GM23338 (cell line): ENCODE data around the gene BLOC1S1. TPM values are rescaled to one million over a fixed set of nuclear protein-coding genes. Genes with fewer than 3 reads are reported as not detected.
A peak's percentile ranks its signal among the peaks of the same experiment; 100 is the strongest.

Source experiments
- ATAC-seq: fragments of 200-7000 bp; cut with Tn5 transposase; 3 replicates; pipeline ENCODE4 v1.9.1; 2020
- DNase-seq: peaks from one replicate; pipeline ENCODE4 v3.0.0-alpha.2; 2015; ENCODE audit warnings: low spot score
- H2AFZ ChIP-seq: fragments of 200-600 bp; sonication (generic); 2 replicates; pipeline ENCODE4 v1.8.0; 2016; ENCODE audit warnings: antibody characterized with exemption, mild to moderate bottlenecking, moderate library complexity
- H3F3A ChIP-seq: fragments of 200-600 bp; sonication (generic); replicated peaks from 2 replicates; pipeline ENCODE4 v1.8.0; 2017; ENCODE audit warnings: antibody characterized with exemption, mixed run types, low read depth
- H3K27ac ChIP-seq: fragments of 200-600 bp; sonication (generic); 2 replicates; pipeline ENCODE4 v1.6.1; 2016; ENCODE audit warnings: low read depth
- H3K27me3 ChIP-seq: fragments of 200-600 bp; sonication (generic); 2 replicates; pipeline ENCODE4 v1.8.0; 2016; ENCODE audit warnings: mild to moderate bottlenecking, mixed run types, moderate library complexity; ENCODE audit not compliant: insufficient read depth
- H3K36me3 ChIP-seq: fragments of 200-600 bp; sonication (generic); 2 replicates; pipeline ENCODE4 v1.8.0; 2016; ENCODE audit warnings: mild to moderate bottlenecking; ENCODE audit not compliant: insufficient read depth
- H3K4me1 ChIP-seq: fragments of 200-600 bp; sonication (generic); 2 replicates; pipeline ENCODE4 v1.8.0; 2016; ENCODE audit warnings: mild to moderate bottlenecking, moderate library complexity; ENCODE audit not compliant: insufficient read depth
- H3K4me2 ChIP-seq: fragments of 200-600 bp; sonication (generic); 2 replicates; pipeline ENCODE4 v1.7.1; 2017; ENCODE audit warnings: mixed run types
- H3K4me3 ChIP-seq: fragments of 200-600 bp; sonication (generic); 2 replicates; pipeline ENCODE4 v1.6.1; 2016; ENCODE audit warnings: mixed run types
- H3K79me2 ChIP-seq: fragments of 200-600 bp; sonication (generic); replicated peaks from 2 replicates; pipeline ENCODE4 v1.8.0; 2017; ENCODE audit warnings: mild to moderate bottlenecking; ENCODE audit not compliant: insufficient read depth
- H3K9me2 ChIP-seq: fragments of 200-600 bp; sonication (generic); 2 replicates; pipeline ENCODE4 v1.8.0; 2017; ENCODE audit not compliant: insufficient read depth
- H4K20me1 ChIP-seq: fragments of 200-600 bp; sonication (generic); replicated peaks from 2 replicates; pipeline ENCODE4 v1.8.0; 2017; ENCODE audit warnings: mild to moderate bottlenecking; ENCODE audit not compliant: insufficient read depth
- H3K27ac Mint-ChIP-seq: 2 replicates; pipeline ENCODE4 v1.8.0; 2020; ENCODE audit warnings: inconsistent platforms, mild to moderate bottlenecking, moderate library complexity, mixed read lengths
- H3K27me3 Mint-ChIP-seq: 3 replicates; pipeline ENCODE4 v1.8.0; 2022; ENCODE audit warnings: low read depth, mild to moderate bottlenecking, moderate library complexity, mixed read lengths, inconsistent platforms; ENCODE audit not compliant: insufficient read depth, poor library complexity
- H3K36me3 Mint-ChIP-seq: 3 replicates; pipeline ENCODE4 v1.8.0; 2021; ENCODE audit warnings: low read depth, mild to moderate bottlenecking, inconsistent platforms, moderate library complexity, mixed read lengths
- H3K4me1 Mint-ChIP-seq: 3 replicates; pipeline ENCODE4 v1.8.0; 2020; ENCODE audit warnings: mild to moderate bottlenecking, inconsistent platforms, mixed read lengths
- H3K4me3 Mint-ChIP-seq: 3 replicates; pipeline ENCODE4 v1.8.0; 2021; ENCODE audit warnings: moderate library complexity, mild to moderate bottlenecking, inconsistent platforms, mixed read lengths
- H3K9me3 Mint-ChIP-seq: 3 replicates; pipeline ENCODE4 v1.8.0; 2020; ENCODE audit warnings: moderate library complexity, mild to moderate bottlenecking, inconsistent platforms, mixed read lengths
- CREB1 ChIP-seq: fragments of 250-450 bp; sonication (Bioruptor Pico); IDR thresholded peaks from 2 replicates; pipeline ENCODE4 v1.5.0; 2020; ENCODE audit warnings: low read depth, mild to moderate bottlenecking, moderate library complexity
- EZH2 ChIP-seq: fragments of 200-600 bp; sonication (generic); IDR thresholded peaks from one replicate; pipeline ENCODE4 v1.8.0; 2017; ENCODE audit warnings: antibody characterized with exemption, mild to moderate bottlenecking, low read depth; ENCODE audit not compliant: unreplicated experiment
- EZH2phosphoT487 ChIP-seq: fragments of 200-600 bp; sonication (generic); IDR thresholded peaks from one replicate; pipeline ENCODE4 v1.8.1; 2018; ENCODE audit warnings: antibody characterized with exemption; ENCODE audit not compliant: unreplicated experiment
- JUNB ChIP-seq: IDR thresholded peaks from one replicate; pipeline ENCODE4 v1.6.1; 2016; ENCODE audit warnings: antibody characterized with exemption; ENCODE audit not compliant: unreplicated experiment
- NANOG ChIP-seq: IDR thresholded peaks from 2 replicates; pipeline ENCODE4 v1.6.1; 2016; ENCODE audit warnings: antibody characterized with exemption, borderline replicate concordance
- POLR2AphosphoS5 ChIP-seq: IDR thresholded peaks from 2 replicates; pipeline ENCODE4 v1.6.1; 2016; ENCODE audit warnings: antibody characterized with exemption, low read depth
- STAT1 ChIP-seq: IDR thresholded peaks from one replicate; pipeline ENCODE4 v1.6.1; 2016; ENCODE audit warnings: antibody characterized with exemption; ENCODE audit not compliant: unreplicated experiment
- ZNF114 ChIP-seq: fragments of 250-450 bp; sonication (Bioruptor Pico); IDR thresholded peaks from 2 replicates; pipeline ENCODE4 v1.5.0; 2020; ENCODE audit warnings: mild to moderate bottlenecking, moderate library complexity
- ZNF331 ChIP-seq: fragments of 250-450 bp; sonication (Bioruptor Pico); IDR thresholded peaks from 2 replicates; pipeline ENCODE4 v1.5.0; 2020; ENCODE audit warnings: low read depth, mild to moderate bottlenecking, moderate library complexity
- polyA plus RNA-seq: library from polyadenylated mRNA; unstranded; fragments of >200 nt; fragmentation: Nextera tagmentation; extraction: Ambion mirVana; gene quantifications from 2 replicates; pipeline ENCODE4 v1.2.1, GENCODE V29; 2016
- total RNA-seq: library from RNA; depleted of rRNA; stranded (reverse); fragments of >200 nt; shearing (Covaris generic); gene quantifications from 2 replicates; pipeline ENCODE4 v1.2.3, GENCODE V29; 2014
- TF ChIP-seq, protein P1 (sequence below): IDR thresholded peaks from one replicate; pipeline ENCODE4 v1.6.1; 2018; ENCODE audit warnings: antibody characterized with exemption; ENCODE audit not compliant: unreplicated experiment
- TF ChIP-seq, protein P2 (sequence below): IDR thresholded peaks from 2 replicates; pipeline ENCODE4 v1.6.1; 2016; ENCODE audit warnings: antibody characterized with exemption
- TF ChIP-seq, protein P3 (sequence below): fragments of 250-450 bp; sonication (Bioruptor Pico); IDR thresholded peaks from 2 replicates; pipeline ENCODE4 v1.5.0; 2020; ENCODE audit warnings: mild to moderate bottlenecking, moderate library complexity
- TF ChIP-seq, protein P4 (sequence below), 2 experiments: fragments of 200-600 bp in 1 of 2; sonication (generic) in 1 of 2; conservative IDR thresholded peaks; 2 replicates each; pipeline versions ENCODE4 v1.5.1 to v1.6.1; 2016 to 2017; ENCODE audit warnings: antibody characterized with exemption in 2 of 2, low read depth in 2 of 2, mild to moderate bottlenecking in 2 of 2, moderate library complexity in 1 of 2

Gene BLOC1S1
- total and polyA plus RNA-seq, 2 experiments from 2014 or later, result 68.3 to 174 TPM

DNA sequence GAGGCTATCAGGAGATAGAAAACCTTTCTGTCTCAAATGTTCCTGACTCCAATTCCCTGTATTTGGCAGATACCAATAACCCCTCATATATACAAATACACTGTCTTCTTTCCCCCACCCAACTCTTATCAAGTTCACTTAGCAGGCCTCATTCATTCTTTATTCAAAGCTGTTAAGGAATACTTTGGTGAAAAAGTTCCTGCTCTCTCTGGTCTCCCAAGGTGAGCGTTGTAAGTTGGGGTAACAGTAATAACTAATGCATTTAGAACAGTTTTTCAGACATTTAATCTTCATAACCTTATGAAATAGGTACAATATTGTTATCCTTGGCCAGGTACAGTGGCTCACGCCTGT lies 23.2 kb downstream of the BLOC1S1 start:
- Histone ChIP-seq H2AFZ (no peak overlapping the region), H3K27me3 (no peaks in the 10 kb centered on the region), H3K4me1 (peaks cover 6% of the 10 kb centered on the region; the same call in 1 of the 2 replicates), H3K4me2 (no peak overlapping the region), H3K4me3 (no peak overlapping the region), H3K36me3 (no peaks in the 10 kb centered on the region), H3K27ac (no peak overlapping the region), H3K9me2 (no peaks in the 10 kb centered on the region), H3F3A (no peaks in the 10 kb centered on the region), H4K20me1 (no peaks in the 10 kb centered on the region; the same call in 1 of the 2 replicates), H3K79me2 (peaks cover 6% of the 10 kb centered on the region)
- Mint-ChIP-seq H3K27me3 (peaks cover 17% of the 10 kb centered on the region), H3K36me3 (no peaks in the 10 kb centered on the region), H3K4me3 (peak overlapping the region; percentile 83; the same call in 2 of the 3 replicates), H3K9me3 (no peaks in the 10 kb centered on the region; the same call in 2 of the 3 replicates), H3K27ac (no peak overlapping the region), H3K4me1 (peaks cover 28% of the 10 kb centered on the region)
- DNase-seq (no peak), ATAC-seq (no peak)
- TF ChIP-seq ZNF114 (no peak), JUNB (no peak), ZNF331 (CRISPR knock-in tag) (no peak), POLR2AphosphoS5 (no peak), STAT1 (no peak), EZH2phosphoT487 (no peak), NANOG (no peak), CREB1 (no peak), EZH2 (no peak)
- TF ChIP-seq, protein P1, sequence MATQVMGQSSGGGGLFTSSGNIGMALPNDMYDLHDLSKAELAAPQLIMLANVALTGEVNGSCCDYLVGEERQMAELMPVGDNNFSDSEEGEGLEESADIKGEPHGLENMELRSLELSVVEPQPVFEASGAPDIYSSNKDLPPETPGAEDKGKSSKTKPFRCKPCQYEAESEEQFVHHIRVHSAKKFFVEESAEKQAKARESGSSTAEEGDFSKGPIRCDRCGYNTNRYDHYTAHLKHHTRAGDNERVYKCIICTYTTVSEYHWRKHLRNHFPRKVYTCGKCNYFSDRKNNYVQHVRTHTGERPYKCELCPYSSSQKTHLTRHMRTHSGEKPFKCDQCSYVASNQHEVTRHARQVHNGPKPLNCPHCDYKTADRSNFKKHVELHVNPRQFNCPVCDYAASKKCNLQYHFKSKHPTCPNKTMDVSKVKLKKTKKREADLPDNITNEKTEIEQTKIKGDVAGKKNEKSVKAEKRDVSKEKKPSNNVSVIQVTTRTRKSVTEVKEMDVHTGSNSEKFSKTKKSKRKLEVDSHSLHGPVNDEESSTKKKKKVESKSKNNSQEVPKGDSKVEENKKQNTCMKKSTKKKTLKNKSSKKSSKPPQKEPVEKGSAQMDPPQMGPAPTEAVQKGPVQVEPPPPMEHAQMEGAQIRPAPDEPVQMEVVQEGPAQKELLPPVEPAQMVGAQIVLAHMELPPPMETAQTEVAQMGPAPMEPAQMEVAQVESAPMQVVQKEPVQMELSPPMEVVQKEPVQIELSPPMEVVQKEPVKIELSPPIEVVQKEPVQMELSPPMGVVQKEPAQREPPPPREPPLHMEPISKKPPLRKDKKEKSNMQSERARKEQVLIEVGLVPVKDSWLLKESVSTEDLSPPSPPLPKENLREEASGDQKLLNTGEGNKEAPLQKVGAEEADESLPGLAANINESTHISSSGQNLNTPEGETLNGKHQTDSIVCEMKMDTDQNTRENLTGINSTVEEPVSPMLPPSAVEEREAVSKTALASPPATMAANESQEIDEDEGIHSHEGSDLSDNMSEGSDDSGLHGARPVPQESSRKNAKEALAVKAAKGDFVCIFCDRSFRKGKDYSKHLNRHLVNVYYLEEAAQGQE, result no peak
- TF ChIP-seq, protein P2, sequence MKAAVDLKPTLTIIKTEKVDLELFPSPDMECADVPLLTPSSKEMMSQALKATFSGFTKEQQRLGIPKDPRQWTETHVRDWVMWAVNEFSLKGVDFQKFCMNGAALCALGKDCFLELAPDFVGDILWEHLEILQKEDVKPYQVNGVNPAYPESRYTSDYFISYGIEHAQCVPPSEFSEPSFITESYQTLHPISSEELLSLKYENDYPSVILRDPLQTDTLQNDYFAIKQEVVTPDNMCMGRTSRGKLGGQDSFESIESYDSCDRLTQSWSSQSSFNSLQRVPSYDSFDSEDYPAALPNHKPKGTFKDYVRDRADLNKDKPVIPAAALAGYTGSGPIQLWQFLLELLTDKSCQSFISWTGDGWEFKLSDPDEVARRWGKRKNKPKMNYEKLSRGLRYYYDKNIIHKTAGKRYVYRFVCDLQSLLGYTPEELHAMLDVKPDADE, result no peak
- TF ChIP-seq, protein P3, sequence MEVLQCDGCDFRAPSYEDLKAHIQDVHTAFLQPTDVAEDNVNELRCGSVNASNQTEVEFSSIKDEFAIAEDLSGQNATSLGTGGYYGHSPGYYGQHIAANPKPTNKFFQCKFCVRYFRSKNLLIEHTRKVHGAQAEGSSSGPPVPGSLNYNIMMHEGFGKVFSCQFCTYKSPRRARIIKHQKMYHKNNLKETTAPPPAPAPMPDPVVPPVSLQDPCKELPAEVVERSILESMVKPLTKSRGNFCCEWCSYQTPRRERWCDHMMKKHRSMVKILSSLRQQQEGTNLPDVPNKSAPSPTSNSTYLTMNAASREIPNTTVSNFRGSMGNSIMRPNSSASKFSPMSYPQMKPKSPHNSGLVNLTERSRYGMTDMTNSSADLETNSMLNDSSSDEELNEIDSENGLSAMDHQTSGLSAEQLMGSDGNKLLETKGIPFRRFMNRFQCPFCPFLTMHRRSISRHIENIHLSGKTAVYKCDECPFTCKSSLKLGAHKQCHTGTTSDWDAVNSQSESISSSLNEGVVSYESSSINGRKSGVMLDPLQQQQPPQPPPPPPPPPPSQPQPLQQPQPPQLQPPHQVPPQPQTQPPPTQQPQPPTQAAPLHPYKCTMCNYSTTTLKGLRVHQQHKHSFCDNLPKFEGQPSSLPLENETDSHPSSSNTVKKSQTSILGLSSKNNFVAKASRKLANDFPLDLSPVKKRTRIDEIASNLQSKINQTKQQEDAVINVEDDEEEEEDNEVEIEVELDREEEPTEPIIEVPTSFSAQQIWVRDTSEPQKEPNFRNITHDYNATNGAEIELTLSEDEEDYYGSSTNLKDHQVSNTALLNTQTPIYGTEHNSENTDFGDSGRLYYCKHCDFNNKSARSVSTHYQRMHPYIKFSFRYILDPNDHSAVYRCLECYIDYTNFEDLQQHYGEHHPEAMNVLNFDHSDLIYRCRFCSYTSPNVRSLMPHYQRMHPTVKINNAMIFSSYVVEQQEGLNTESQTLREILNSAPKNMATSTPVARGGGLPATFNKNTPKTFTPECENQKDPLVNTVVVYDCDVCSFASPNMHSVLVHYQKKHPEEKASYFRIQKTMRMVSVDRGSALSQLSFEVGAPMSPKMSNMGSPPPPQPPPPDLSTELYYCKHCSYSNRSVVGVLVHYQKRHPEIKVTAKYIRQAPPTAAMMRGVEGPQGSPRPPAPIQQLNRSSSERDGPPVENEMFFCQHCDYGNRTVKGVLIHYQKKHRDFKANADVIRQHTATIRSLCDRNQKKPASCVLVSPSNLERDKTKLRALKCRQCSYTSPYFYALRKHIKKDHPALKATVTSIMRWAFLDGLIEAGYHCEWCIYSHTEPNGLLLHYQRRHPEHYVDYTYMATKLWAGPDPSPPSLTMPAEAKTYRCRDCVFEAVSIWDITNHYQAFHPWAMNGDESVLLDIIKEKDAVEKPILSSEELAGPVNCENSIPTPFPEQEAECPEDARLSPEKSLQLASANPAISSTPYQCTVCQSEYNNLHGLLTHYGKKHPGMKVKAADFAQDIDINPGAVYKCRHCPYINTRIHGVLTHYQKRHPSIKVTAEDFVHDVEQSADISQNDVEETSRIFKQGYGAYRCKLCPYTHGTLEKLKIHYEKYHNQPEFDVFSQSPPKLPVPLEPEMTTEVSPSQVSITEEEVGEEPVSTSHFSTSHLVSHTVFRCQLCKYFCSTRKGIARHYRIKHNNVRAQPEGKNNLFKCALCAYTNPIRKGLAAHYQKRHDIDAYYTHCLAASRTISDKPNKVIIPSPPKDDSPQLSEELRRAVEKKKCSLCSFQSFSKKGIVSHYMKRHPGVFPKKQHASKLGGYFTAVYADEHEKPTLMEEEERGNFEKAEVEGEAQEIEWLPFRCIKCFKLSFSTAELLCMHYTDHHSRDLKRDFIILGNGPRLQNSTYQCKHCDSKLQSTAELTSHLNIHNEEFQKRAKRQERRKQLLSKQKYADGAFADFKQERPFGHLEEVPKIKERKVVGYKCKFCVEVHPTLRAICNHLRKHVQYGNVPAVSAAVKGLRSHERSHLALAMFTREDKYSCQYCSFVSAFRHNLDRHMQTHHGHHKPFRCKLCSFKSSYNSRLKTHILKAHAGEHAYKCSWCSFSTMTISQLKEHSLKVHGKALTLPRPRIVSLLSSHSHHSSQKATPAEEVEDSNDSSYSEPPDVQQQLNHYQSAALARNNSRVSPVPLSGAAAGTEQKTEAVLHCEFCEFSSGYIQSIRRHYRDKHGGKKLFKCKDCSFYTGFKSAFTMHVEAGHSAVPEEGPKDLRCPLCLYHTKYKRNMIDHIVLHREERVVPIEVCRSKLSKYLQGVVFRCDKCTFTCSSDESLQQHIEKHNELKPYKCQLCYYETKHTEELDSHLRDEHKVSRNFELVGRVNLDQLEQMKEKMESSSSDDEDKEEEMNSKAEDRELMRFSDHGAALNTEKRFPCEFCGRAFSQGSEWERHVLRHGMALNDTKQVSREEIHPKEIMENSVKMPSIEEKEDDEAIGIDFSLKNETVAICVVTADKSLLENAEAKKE (CRISPR knock-in tag), result no peak
- TF ChIP-seq, protein P4, sequence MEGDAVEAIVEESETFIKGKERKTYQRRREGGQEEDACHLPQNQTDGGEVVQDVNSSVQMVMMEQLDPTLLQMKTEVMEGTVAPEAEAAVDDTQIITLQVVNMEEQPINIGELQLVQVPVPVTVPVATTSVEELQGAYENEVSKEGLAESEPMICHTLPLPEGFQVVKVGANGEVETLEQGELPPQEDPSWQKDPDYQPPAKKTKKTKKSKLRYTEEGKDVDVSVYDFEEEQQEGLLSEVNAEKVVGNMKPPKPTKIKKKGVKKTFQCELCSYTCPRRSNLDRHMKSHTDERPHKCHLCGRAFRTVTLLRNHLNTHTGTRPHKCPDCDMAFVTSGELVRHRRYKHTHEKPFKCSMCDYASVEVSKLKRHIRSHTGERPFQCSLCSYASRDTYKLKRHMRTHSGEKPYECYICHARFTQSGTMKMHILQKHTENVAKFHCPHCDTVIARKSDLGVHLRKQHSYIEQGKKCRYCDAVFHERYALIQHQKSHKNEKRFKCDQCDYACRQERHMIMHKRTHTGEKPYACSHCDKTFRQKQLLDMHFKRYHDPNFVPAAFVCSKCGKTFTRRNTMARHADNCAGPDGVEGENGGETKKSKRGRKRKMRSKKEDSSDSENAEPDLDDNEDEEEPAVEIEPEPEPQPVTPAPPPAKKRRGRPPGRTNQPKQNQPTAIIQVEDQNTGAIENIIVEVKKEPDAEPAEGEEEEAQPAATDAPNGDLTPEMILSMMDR (conservative IDR thresholded peaks at IDR 0.05; ENCODE audit: low read depth in 2 of 2), result no peak
